ENCODE data around the gene TRMT112.

- TF ChIP-seq CTCF (IDR thresholded peaks at IDR 0.05) (no peak), POLR2AphosphoS5 (IDR thresholded peaks at IDR 0.05) (peak in 1 of 2 donors; percentile 58), POLR2A (IDR thresholded peaks at IDR 0.05; ENCODE audit: low read depth) (no peak), EP300 (IDR thresholded peaks at IDR 0.05) (no peak)
These were observed 31.2 kb downstream of the TRMT112 start for GRCh38 chr11:64285885-64286800.

Data from esophagus muscularis mucosa (tissue), 4 donors.